ENCODE data around the gene MARCKS.

MARCKS gene

GRCh38 chr6:113856625-113857555, at the start of gene MARCKS:
Gene MARCKS, plus strand, starts transcription at chr6:113857345. Its CDS starts 401 bp downstream, at chr6:113857746.
- H3K4me1 ChIP-seq (ENCODE audit: low read length), result peaks cover 14% of the 10 kb centered on the region
- peaks cover 59% of the 10 kb centered on the region for H3K79me2 ChIP-seq (ENCODE audit: low read length)
- H3K27ac ChIP-seq (ENCODE audit: low read length), result peak within 1 kb of the TSS; percentile 95
- H3K27me3 ChIP-seq (ENCODE audit: low read depth, low read length), result no peaks in the 10 kb centered on the region
- TF ChIP-seq EZH2phosphoT487 (IDR thresholded peaks at IDR 0.05; ENCODE audit: low read depth) (no peak), CTCF (IDR thresholded peaks at IDR 0.05; ENCODE audit: low read depth, low read length) (no peak)
- H4K20me1 ChIP-seq (ENCODE audit: insufficient read depth, low read length), result peaks cover 22% of the 10 kb centered on the region
- peak within 1 kb of the TSS; percentile 79 for H3K4me2 ChIP-seq (ENCODE audit: low read length)
- H2AFZ ChIP-seq (ENCODE audit: low read depth, low read length), result peak within 1 kb of the TSS; percentile 47
- H3K9me3 ChIP-seq (ENCODE audit: insufficient read depth, low read length), result no peaks in the 10 kb centered on the region
- H3K9ac ChIP-seq (ENCODE audit: low read length), result peak within 1 kb of the TSS; percentile 100
- peaks cover 19% of the 10 kb centered on the region for H3K36me3 ChIP-seq (replicated peaks; ENCODE audit: low read depth, low read length)
- H3K4me3 ChIP-seq (ENCODE audit: low read length), result peak within 1 kb of the TSS; percentile 100

- H2AFZ ChIP-seq (ENCODE audit: low read depth, low read length), result no peak overlapping the region
- peak overlapping the region; percentile 84 for H3K27ac ChIP-seq (ENCODE audit: low read length)
- H3K4me2 ChIP-seq (ENCODE audit: low read length), result peak overlapping the region; percentile 62
- H3K4me3 ChIP-seq (ENCODE audit: low read length), result peak overlapping the region; percentile 35; the same call in 1 of the 2 replicates
- H3K27me3 ChIP-seq (ENCODE audit: low read depth, low read length), result no peaks in the 10 kb centered on the region
- peaks cover 5% of the 10 kb centered on the region for H3K36me3 ChIP-seq (replicated peaks; ENCODE audit: low read depth, low read length)
- H3K9ac ChIP-seq (ENCODE audit: low read length), result peak overlapping the region; percentile 33; the same call in 1 of the 2 replicates
- peaks cover 52% of the 10 kb centered on the region for H3K4me1 ChIP-seq (ENCODE audit: low read length)
- no peaks in the 10 kb centered on the region for H4K20me1 ChIP-seq (ENCODE audit: insufficient read depth, low read length)
- H3K79me2 ChIP-seq (ENCODE audit: low read length), result no peaks in the 10 kb centered on the region
- no peak for TF ChIP-seq EZH2phosphoT487 (IDR thresholded peaks at IDR 0.05; ENCODE audit: low read depth)
- no peak for TF ChIP-seq CTCF (IDR thresholded peaks at IDR 0.05; ENCODE audit: low read depth, low read length)
- no peaks in the 10 kb centered on the region for H3K9me3 ChIP-seq (ENCODE audit: insufficient read depth, low read length)
Observed at GRCh38 chr6:113809826-113810225, 47.3 kb upstream of the MARCKS start.

GRCh38 chr6:113813142-113813541, 44.0 kb upstream of the MARCKS start:
- Histone ChIP-seq H3K9ac (ENCODE audit: low read length) (no peak overlapping the region), H2AFZ (ENCODE audit: low read depth, low read length) (no peak overlapping the region), H3K36me3 (replicated peaks; ENCODE audit: low read depth, low read length) (peaks cover 5% of the 10 kb centered on the region), H3K9me3 (ENCODE audit: insufficient read depth, low read length) (no peaks in the 10 kb centered on the region), H3K79me2 (ENCODE audit: low read length) (no peaks in the 10 kb centered on the region), H3K4me3 (ENCODE audit: low read length) (no peak overlapping the region), H3K4me2 (ENCODE audit: low read length) (no peak overlapping the region), H3K27me3 (ENCODE audit: low read depth, low read length) (no peaks in the 10 kb centered on the region), H4K20me1 (ENCODE audit: insufficient read depth, low read length) (no peaks in the 10 kb centered on the region), H3K27ac (ENCODE audit: low read length) (no peak overlapping the region), H3K4me1 (ENCODE audit: low read length) (peaks cover 30% of the 10 kb centered on the region)
- no peak for TF ChIP-seq EZH2phosphoT487 (IDR thresholded peaks at IDR 0.05; ENCODE audit: low read depth)
- no peak for TF ChIP-seq CTCF (IDR thresholded peaks at IDR 0.05; ENCODE audit: low read depth, low read length)

- H3K9ac ChIP-seq (ENCODE audit: low read length), result no peak overlapping the region
- no peak overlapping the region for H3K27ac ChIP-seq (ENCODE audit: low read length)
- TF ChIP-seq EZH2phosphoT487 (IDR thresholded peaks at IDR 0.05; ENCODE audit: low read depth), result no peak
- no peak for TF ChIP-seq CTCF (IDR thresholded peaks at IDR 0.05; ENCODE audit: low read depth, low read length)
- H3K4me1 ChIP-seq (ENCODE audit: low read length), result peaks cover 15% of the 10 kb centered on the region
- no peaks in the 10 kb centered on the region for H3K36me3 ChIP-seq (replicated peaks; ENCODE audit: low read depth, low read length)
- peak overlapping the region; percentile 56 for H3K4me2 ChIP-seq (ENCODE audit: low read length)
- H3K79me2 ChIP-seq (ENCODE audit: low read length), result no peaks in the 10 kb centered on the region
- H3K4me3 ChIP-seq (ENCODE audit: low read length), result no peak overlapping the region
- H3K27me3 ChIP-seq (ENCODE audit: low read depth, low read length), result no peaks in the 10 kb centered on the region
- H3K9me3 ChIP-seq (ENCODE audit: insufficient read depth, low read length), result no peaks in the 10 kb centered on the region
- no peak overlapping the region for H2AFZ ChIP-seq (ENCODE audit: low read depth, low read length)
- H4K20me1 ChIP-seq (ENCODE audit: insufficient read depth, low read length), result no peaks in the 10 kb centered on the region
Observed at GRCh38 chr6:113818578-113818977, 38.6 kb upstream of the MARCKS start.

Measured in OCI-LY3 (cell line).